ENCODE data around the gene HIVEP2.

The HIVEP2 gene

DNA sequence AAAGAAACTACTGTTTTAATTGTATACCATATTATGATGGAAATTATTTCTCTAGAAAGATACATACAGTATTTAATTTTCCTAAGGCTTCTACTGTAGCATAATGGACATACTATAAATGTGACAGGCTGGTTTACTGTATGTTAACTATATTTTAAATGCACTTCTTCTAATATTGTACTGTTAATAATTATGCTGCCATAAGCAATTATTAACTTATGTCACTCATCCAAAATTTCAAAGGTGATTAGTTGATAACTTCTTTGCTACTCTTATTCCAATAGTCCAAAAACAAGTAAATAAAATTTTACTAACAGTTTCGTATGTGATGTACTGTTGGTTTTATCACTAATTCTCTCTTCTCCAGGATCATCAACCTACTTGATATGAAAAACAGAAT, 28.1 kb downstream of the HIVEP2 start:
- FAIRE-seq: no peak

DNA sequence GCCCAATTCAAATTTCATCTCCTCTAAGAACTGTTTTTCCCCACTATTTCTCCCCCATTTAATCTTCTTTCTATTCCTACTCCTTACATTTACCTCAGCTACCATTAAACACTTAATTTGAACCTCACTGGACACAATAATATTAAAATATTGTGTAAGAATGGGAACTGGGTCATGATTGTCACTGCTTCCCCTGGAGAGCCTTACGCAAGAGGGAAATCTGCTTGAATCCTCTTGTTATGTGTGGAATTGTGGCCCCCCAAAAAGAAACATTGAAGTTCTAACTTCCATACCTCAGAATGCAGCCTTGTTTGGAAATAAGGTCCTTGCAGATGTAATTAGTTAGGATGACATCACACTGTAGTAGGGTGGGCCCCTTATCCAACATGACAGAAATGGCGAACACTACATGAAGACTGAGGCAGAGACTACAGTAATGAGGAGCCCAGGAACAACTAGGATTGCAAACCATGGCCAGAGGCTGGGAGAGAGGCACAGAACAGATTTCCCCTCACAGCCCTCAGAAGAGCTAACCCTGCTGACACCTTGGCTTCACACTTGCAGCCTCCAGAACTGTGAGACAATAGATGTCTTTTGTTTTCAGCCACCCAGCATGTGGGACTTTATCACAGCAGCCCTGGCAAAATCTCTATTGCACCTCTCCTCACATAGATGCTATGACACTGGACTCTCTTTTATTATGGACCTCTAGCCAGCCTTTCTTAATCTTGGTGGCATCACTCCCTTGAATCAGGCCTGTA, 29.9 kb downstream of the HIVEP2 start:
- FAIRE-seq: no peak

DNA sequence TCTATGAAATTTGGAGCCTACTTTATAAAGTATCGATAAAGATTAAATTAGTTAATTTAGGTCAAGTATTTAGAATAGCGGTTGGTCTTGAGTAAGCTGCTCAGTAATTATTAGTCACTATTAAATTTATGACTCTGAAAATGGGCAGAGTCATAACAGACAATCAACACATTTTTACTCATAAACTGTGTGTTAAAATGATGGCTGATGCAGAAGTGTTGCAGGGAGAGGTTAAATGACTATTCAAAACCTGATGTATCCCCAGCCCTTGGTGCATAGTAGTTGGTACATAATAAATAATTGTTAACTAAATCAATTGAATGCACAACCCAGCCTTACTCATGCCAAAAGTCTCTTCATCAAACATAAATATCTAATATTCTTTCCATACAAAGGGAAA, 30.6 kb downstream of the HIVEP2 start:
- no peak for FAIRE-seq

DNA sequence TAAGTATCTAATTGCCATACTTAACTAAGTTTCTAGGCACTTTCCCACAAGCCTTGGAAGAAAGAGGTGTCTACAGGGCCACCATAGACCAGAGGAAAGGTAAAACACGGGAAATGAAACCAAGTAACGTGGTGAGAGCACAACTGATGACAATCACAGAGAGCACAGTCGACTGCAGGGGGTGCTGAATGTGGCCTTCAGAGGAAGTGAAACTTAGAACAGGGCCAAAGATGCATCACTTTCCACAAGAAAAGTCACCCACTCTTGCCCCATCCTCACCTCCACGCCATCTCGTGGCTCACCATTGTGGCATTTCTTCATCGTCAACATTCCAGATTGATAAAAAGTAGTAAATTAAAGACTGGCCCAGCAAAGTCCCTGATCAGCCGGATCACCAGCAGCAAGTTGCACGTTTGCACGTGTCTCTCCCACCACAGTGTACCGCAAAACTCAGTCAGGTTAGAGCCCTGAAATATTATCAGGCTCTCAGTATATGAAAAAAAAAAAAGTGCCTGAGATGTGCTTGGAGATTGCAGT, 31.4 kb downstream of the HIVEP2 start:
- no peak for FAIRE-seq

DNA sequence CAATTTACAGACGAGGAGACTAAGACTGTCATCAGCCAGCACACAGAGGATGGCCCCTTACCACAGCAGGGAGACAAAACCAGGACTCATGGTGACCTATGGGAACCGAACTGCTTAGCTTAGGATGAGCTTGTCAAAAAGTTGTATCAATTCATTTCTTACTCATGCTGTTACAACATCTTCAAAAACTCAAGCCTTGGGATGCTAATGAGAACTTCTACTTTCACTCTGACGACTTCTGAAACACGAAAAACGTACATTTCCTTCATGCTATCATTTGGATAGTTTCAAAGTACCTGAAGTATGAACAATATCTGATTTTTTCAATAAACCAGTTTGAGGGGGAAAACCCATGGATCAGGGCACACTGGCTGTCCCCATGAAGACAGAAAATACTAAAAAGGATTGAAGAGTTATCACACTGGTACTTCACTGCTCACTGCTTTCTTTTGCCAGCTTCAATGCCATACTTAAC, 31.9 kb downstream of the HIVEP2 start:
- FAIRE-seq: no peak

DNA sequence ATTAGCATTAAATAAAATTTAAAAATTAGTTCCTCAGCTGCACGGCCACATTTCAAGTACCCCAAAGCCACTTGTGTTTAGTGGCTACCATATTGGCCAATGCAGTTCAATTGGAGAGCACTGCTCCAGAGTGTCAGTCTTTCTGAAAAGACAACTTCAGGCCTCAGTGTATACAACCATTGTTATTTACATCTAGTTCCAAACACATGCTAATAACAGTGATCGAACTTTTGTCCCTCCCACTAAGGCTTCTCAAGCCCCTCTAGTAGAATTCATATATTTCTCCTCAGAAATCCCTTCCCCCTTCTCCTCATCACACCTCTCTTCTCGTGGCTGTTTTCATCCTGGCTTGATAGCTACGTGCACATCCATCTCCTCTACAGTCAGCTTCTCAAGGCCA, 32.9 kb downstream of the HIVEP2 start:
- no peak for FAIRE-seq

DNA sequence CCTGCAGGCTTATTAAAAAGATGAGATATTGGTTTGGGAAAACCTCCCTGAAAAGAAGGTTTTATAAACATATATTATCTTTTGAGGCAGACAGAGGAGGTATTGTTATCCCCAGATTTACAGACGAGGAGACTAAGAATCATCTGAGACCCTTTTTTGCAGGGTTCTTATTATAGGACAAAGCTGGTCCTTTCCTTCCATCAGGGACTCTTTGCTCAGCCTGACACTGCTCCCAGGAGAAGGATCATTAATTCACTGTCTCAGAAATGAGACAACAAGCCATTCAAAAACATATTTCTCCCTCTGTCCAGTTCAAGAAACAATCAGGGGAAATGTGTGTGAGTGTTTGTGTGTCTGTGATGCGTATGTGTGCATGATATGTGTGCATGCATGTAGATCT, 33.5 kb downstream of the HIVEP2 start:
- FAIRE-seq: no peak

DNA sequence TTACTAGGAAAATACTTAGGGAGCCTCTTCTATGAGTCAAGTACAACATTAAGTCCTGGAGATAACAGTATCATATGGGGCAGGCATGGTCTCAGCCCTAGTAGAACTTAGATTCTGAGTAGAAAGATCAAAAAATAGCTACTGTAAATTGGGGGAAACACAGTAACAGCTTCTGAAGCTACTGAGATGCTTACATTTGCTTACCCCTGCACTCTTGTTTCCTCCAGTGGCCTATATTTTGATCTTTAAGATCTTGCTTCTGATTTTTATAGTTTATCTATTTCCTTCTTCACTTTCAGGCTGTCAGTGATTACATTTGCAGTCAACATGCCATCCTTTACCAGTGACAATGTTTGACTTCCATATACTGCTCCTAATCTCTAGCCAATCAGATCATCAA, 35.3 kb downstream of the HIVEP2 start:
- no peak for FAIRE-seq

DNA sequence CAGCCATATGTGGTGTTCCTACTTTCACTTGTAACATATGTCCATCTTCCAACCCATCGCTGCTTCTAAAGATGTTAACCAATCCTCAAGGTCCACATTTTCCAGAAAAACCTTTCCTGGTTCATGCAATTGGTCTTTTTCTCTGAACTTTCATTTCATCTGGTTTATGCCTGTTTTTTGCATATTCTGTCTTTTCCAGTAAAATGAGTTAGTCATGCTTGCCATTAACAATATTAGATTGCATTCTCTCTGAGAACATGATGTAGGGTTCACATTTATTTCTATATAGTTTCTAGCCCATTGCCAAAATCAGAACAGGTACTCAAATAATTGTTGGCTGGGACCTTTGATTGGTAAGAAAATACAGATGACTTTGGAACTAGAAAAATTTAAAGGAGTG, 36.7 kb downstream of the HIVEP2 start:
- no peak for FAIRE-seq

DNA sequence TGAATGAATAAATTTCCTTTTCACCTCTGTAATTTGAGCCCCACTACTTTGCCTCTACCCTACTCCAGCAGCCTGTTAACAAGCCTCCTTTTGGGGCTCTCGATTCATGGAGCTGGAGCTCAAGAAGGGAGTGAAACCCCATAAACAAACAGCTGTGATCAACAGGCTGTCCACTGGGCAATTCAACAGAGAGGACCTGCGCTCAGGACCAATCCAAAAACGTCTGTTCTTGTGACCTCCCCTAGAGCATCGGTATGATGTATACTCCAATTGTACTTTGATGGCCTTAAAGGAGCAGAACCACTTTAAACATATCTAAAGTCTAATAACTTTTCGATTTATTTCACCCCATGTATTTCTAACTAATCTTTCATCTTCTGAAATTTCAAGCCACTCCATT, 37.4 kb downstream of the HIVEP2 start:
- FAIRE-seq: no peak

DNA sequence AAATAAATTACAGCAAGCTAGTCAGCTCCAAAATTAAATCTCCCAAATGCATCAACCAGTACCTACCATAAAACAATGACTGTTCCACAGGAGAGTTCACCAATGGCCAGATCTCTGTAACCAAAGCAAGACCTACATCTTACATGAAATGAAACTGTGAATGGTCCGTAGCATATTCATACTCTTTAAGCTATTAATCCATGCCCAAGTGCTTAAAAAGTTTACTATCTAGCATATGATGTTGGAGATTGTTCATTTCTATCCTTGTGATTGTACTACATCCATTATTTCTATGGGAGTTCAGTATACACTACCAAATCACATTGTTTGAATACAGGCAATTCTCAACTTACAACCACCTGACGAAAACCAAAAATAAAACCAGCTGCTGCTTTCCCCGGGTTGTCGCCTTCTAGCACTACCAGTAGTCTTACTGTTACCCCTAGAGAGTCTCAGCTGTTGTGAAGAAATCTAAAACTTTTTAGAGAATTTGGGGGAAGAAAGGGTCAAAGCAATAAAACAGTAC, 38.0 kb downstream of the HIVEP2 start:
- no peak for FAIRE-seq

DNA sequence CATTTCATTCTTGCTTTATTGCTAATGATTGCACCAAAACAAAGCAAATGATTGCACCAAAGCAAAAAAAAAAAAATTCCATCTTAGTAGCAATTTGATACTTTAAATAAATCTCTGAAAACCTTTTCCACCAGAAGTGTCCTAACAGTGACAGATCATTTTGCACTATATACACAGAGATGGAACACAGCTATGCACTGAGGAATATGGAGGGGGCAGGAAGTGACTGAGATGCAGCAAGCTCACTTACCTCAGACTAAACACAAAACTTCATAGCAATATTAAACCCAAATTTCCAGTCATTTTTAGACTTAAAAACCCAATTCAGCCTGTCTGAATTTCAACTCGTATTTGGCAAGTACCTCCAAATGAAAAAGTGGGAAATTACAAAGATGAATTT, 41.2 kb downstream of the HIVEP2 start:
- FAIRE-seq: no peak

DNA sequence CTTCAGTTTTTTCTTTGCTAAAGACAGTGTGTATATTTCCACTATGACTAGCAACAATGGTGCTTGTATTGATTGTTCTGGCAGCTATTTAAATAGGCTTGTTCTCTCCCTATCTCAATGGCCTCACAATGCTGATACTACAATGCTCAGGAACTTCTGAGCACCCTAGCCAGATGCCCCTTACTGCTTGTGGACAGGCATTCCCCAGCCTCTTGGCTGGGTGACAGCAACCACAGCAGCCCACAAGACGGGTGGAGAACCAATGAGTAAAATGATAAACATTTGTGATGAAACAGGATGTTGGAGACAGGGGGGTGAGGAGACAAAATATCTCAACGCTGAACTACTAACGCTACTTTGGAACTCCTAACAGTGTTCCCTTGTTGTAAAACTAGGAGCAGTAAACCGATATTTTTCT, 42.3 kb downstream of the HIVEP2 start:
- no peak for FAIRE-seq

DNA sequence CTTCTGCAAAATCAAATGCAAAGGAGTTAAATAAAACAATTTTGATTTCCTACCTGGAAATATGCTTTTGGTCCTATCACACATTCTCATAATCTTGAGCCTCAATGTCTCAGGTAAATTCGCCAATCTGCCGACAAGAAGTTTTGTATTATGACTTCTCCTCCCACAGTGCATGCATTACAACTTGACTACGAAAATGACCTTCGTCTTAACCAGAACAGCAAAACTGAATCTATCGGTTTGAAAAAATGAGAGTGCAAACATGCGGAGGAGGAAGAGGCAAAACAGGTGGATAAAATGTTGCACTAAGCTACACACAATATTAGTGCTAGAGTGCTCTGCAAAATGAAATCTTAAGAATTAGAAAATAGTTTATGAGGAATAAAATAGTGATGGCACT, 43.4 kb downstream of the HIVEP2 start:
- no peak for FAIRE-seq

DNA sequence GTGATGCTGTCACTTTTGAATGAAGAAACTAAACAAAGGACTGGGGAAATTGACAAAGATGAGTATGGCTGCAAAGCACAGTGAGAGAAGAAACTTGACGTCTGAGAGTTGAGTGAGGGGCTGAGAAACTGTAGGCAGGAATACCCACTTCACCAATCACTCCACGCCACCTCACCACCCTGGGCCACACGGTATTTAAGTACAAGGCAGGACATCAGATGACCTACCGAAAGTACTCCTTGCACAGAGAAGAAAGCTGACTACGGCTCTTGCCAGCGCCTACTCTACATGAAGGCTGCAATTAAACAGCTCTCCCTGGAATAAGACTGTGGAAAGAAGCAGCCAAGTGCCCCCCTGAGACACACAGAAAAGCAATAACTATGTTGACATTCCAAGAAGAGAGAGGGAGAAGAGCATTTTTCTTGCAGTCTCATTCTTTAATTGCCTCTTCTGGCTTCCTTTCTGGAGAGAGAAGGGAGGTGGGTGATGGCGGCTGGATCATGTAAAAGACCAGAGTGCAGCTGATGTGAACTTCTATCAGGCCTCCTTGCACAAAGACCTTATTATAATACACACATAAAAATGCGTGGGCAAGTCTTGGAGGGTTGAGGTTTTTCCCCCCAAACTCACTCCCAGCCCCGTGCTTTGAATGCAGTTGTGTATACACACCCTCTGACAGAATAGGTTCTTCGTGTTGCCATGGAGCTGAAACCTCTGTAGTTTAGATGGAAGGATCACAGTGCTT, 44.6 kb downstream of the HIVEP2 start:
- FAIRE-seq: no peak

DNA sequence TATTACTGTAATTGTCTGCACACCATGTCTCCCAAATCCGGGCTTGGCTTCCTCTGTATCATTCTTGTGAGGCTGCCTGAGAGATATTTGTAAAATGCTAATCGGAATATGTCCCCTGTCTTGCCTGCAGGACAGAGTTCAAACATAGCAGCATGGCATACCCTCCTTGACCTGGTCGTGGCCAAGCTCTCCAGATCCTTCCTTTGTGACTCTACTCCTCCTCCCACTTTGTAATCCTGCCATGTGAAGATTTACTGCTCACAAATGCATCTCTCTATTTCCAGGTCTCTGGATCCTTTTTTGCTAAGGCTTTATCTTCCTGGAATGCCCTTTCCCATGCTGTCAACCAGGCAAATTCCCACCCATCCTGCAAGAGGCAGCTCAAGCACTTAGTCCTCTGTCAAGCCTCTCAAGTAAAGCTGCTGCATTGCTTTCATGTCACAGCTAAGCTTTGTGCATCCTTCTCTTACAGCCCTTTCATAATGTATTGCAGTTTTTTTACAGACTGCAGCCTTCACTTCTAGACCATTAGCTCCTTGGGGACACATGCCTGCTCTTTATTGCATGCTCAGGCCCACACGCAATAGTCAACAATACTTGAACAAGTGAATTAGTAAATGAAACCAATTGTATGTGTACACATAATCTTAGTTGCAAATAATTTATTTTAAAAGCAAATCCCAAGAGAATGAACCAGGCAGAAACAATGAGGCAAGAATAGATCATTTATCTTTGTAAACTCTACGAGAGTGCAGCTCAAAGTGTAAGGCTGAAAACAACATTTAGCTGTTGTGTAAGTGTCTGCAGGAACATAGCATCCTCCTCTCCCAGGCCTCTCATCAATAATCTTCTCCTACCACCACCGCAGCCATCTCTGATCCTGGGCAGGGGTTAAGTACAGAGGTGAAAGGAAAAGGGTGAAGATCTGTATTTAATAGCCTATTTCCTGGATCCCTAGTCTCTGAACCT, 45.8 kb downstream of the HIVEP2 start:
- no peak for FAIRE-seq

DNA sequence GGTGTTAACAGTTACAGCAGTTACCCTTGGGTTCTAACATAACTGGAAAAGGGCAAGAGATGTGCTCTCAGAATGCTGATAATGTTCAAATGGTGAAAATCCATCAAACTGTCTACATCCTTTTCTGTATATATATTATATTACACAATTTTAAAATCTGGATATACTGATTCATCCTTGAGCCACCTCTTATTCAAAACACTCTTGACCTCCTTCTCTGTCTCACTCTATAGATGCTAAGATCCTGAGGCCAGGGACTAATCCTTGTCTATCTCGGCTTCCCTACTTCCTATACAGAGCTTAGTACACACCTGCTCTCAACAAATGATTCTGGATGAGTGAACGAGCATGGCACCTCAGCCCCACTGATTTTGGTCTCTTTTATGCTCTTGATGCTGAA, 47.3 kb downstream of the HIVEP2 start:
- no peak for FAIRE-seq

DNA sequence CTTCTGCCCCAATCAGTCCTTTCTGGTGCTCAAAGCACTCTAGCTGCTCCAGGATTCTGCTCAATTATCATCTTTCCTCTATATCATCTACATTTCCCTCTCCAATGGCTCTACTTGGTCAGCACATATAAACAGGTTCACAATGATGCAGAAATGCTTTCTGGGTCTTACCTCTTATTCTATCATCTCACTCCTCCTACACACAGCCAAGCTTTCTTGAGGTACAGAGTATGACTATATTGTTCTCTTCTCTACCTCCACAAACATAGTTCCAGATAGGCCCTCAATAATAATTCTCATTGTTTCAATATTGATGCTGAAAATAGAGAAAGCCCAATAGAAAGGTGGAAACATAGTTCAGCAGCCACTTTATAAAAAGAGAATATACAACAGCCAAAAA, 48.2 kb downstream of the HIVEP2 start:
- no peak for FAIRE-seq

DNA sequence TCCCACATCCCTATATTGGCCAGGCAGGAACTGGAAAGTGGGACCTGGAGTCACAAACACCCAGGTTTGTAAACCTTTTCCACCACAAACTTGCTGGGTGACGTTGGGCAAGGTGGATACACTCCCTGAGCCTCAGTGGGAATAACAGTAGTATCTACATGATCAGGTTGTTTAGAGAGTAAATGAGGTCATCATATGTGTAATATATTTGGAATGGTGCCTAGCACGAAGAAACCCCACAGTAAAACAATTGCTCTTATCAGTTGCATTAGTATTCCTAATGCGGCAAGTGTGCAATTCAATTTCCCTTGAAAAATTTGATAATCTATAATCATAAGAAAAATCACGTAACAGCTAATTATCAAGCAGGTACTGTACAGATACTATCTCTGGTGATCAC, 51.9 kb downstream of the HIVEP2 start:
- FAIRE-seq: no peak

DNA sequence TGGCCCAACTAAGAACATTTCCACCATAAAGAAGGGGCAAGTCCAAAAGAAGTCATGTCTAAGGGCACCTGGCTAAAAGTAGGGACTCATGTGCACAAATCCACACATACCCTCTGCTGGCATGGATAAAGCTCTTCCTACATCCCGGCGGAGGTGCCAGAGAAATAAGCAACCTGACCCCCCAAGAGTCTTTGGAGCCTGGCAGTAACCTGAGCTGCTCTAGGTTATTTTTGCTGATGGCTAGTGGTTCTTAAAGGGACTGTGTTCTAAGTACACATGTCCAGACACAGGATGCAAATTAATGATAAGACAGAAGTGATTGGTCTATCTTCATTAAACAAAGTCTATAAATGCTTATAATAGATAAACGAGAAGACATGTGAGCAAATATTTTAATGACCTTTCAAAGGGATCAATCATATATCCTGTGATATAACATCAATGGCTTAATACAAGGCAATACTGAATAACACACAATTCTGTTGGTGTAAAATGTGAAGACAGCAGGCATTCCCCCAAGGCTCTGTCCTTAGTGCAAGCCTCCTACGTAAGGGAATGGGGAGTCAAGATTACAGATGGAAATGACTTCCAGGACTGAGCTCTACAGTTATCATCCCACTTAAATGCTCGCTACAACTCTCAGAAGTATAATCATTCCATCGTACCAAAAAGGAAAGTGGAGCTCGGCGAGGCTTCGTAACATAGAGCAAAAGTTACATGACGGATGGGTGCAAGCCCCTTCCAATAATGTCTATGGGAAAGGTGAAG, 52.5 kb downstream of the HIVEP2 start:
- FAIRE-seq: no peak

DNA sequence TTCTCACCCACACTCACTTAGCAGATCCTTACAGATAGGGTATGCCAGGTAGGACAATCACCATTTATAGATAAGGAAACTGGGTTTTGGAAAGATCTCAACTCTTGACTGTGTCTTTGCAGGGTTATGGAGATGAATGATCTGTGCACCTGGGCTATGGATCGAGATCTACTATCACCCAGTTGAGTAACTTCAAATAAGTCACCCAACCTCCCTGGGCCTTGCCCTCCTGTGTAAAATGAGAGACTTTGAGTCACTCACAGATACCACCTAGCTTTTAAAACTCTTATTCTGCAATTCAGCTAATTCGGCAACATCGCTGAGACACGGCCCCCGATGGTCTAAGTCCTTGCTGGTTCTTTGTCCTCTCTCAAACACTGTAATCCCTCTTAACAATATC, 53.5 kb downstream of the HIVEP2 start:
- no peak for FAIRE-seq

DNA sequence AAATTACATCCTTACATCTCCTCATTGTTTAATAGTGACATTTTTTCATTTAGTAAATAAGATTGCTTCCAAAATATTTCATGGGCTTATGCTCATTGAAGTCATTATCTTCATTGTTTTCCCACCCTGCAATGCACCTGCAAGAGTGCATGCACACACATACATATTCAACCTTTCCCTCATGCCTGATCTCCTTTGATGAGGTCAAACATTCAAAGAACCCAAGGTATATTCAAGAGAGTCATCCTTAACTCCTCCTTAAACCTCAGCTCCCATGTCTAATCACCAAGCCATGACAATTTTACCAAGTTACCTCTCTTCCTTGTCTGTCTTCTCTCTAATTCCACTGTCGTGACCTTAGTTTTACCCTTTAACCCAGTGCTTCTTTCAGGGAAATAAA, 56.5 kb downstream of the HIVEP2 start:
- no peak for FAIRE-seq
